Body of pancreas (tissue), 4 donors: ENCODE results near the gene ARHGAP26.

Experiments used
- CTCF ChIP-seq, 7 experiments: fragments of 450-650 bp in 4 of 7; fragments of 200-600 bp in 3 of 7; sonication (generic) in 3 of 7; IDR thresholded peaks; one replicate each; pipeline ENCODE4 v1.5.1; 2016 to 2019; ENCODE audit warnings: antibody characterized with exemption in 7 of 7
- POLR2A ChIP-seq, 3 donors: fragments of 450-650 bp; IDR thresholded peaks; one replicate each; pipeline ENCODE4 v1.6.1; 2016; ENCODE audit warnings: antibody characterized with exemption in 3 of 3, mild to moderate bottlenecking in 2 of 3

GRCh38 chr5:142837081-142837725 is 67.0 kb downstream of the ARHGAP26 start:
- TF ChIP-seq CTCF (IDR thresholded peaks at IDR 0.05) (no peak), POLR2A (IDR thresholded peaks at IDR 0.05) (no peak)
